GM21737 (cell line): Measurements from ENCODE around the gene BORA.
A peak's percentile ranks its signal among the peaks of the same experiment; 100 is the strongest.
"Not testable (repeated sequence)": the region's sequence is repeated elsewhere in the genome, so short reads cannot be mapped to it uniquely, and the experiment has no call there.

Experiments used
- ATAC-seq: cut with Tn5 transposase; IDR thresholded peaks from one replicate; pipeline ENCODE4 v1.9.1; 2021; ENCODE audit warnings: mild to moderate bottlenecking, moderate library complexity; ENCODE audit not compliant: unreplicated experiment

Gene BORA

GRCh38 chr13:72727417-72728289 lies at the start of gene BORA, which contains the start of gene MZT1:
Gene BORA, plus strand, starts transcription at chr13:72727923. Its CDS starts 1,018 bp downstream, at chr13:72728941.
Gene MZT1, minus strand, starts transcription at chr13:72727629. Its CDS starts 27 bp downstream, at chr13:72727602.
- peak; percentile 95 for ATAC-seq

- ATAC-seq, result no peak
Observed at GRCh38 chr13:72678312-72678711, 49.4 kb upstream of the BORA start.

- ATAC-seq, result no peak
Observed at GRCh38 chr13:72680353-72680752, 47.4 kb upstream of the BORA start.

GRCh38 chr13:72686766-72687165 lies 41.0 kb upstream of the BORA start:
- no peak for ATAC-seq

GRCh38 chr13:72689181-72689696 lies 38.5 kb upstream of the BORA start:
- no peak for ATAC-seq

GRCh38 chr13:72692884-72693514 lies 34.7 kb upstream of the BORA start:
- no peak for ATAC-seq

GRCh38 chr13:72693832-72694231 lies 33.9 kb upstream of the BORA start:
- no peak for ATAC-seq

- ATAC-seq, result no peak
Observed at GRCh38 chr13:72694314-72694713, 33.4 kb upstream of the BORA start.

- no peak for ATAC-seq
Observed at GRCh38 chr13:72696579-72696978, 31.1 kb upstream of the BORA start.

GRCh38 chr13:72698164-72698563 lies 29.6 kb upstream of the BORA start:
- no peak for ATAC-seq

GRCh38 chr13:72700509-72700908 lies 27.2 kb upstream of the BORA start:
- no peak for ATAC-seq

GRCh38 chr13:72716776-72717175 lies 10.9 kb upstream of the BORA start:
- ATAC-seq, result no peak

GRCh38 chr13:72726185-72726584 lies 1.5 kb upstream of the BORA start:
- ATAC-seq, result not testable (repeated sequence)

GRCh38 chr13:72726726-72727416 lies 852 bp upstream of the BORA start:
- ATAC-seq, result peak; percentile 29

- ATAC-seq, result no peak
Observed at GRCh38 chr13:72728290-72728605, 525 bp downstream of the BORA start.

GRCh38 chr13:72737033-72737432 lies 9.3 kb downstream of the BORA start:
- no peak for ATAC-seq

GRCh38 chr13:72740015-72740414 lies 12.3 kb downstream of the BORA start:
- ATAC-seq, result no peak

GRCh38 chr13:72745260-72745659 lies 17.5 kb downstream of the BORA start:
- ATAC-seq, result no peak

- ATAC-seq, result no peak
Observed at GRCh38 chr13:72751220-72751619, 23.5 kb downstream of the BORA start.

- ATAC-seq, result no peak
Observed at GRCh38 chr13:72754111-72754510, 26.4 kb downstream of the BORA start.

- ATAC-seq, result no peak
Observed at GRCh38 chr13:72757792-72758535, 30.2 kb downstream of the BORA start.
